Muscle of arm (tissue), 12 donors: ENCODE results near the gene EGFL7. TPM values are rescaled to one million over a fixed set of nuclear protein-coding genes. Genes with fewer than 3 reads are reported as not detected.

Experiments
- DNase-seq: peaks from one replicate; pipeline ENCODE4 v3.0.0-alpha.2; 2013
- polyA plus RNA-seq, 12 donors: library from polyadenylated mRNA; unstranded; fragments of 120-200 nt; gene quantifications; one replicate each; pipeline ENCODE4 v1.2.1, GENCODE V29; 2013; ENCODE audit not compliant: insufficient read length in 12 of 12

The EGFL7 gene
- polyA plus RNA-seq, 12 donors = 43.2 to 71.5 (median 49.6) TPM; not detected in 1

GRCh38 chr9:136671254-136671614 lies 8.5 kb downstream of the EGFL7 start:
- DNase-seq = no peak

DNA sequence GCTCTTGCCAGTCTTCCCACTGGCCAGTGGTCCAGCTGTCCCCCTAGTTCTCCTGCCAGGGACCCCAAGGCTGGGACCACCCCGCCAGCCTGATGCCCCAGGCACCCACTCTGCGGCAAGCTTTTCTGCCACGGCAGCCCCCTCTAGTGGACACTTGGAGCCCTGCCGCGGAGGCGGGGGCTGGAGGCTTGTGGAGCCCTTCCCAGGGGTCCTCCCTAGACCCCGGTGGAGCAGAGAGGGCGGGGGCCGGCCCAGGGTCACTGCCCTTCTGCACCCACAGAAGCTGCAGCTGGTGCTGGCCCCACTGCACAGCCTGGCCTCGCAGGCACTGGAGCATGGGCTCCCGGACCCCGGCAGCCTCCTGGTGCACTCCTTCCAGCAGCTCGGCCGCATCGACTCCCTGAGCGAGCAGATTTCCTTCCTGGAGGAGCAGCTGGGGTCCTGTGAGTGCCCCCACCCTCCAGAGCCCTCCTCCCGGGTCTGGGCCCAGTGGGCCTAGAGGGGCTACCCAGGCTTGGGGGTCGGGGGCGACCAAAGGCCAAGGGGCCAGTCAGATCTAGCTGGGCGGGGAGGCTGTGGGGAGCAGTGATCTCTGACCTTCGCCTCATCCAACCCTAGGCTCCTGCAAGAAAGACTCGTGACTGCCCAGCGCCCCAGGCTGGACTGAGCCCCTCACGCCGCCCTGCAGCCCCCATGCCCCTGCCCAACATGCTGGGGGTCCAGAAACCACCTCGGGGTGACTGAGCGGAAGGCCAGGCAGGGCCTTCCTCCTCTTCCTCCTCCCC lies 9.1 kb downstream of the EGFL7 start:
- DNase-seq = no peak

DNA sequence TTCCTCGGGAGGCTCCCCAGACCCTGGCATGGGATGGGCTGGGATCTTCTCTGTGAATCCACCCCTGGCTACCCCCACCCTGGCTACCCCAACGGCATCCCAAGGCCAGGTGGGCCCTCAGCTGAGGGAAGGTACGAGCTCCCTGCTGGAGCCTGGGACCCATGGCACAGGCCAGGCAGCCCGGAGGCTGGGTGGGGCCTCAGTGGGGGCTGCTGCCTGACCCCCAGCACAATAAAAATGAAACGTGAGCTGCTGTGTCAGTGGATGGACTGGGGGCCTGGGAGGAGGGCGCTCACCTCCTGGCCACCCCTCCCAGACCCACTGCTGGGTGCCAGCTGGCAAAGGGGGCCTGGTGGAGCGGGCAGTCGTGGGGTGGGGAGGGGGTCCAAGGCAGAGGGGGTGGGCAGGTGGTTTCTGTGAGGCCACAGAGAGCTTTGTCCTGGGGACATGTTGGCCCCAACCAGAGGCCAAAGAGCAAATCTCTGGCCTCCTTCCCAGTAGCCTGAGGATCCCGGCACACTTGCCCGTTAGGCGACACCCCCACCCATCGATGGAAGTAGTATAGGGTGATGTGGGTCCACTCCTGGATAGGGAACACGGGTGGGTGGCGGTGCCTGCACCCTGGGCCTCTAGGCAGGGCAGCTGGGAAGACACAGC lies 9.8 kb downstream of the EGFL7 start:
- DNase-seq = no peak

GRCh38 chr9:136673088-136673974 lies 10.6 kb downstream of the EGFL7 start:
- DNase-seq = no peak

- no peak for DNase-seq
Observed at GRCh38 chr9:136673975-136674785, 11.5 kb downstream of the EGFL7 start.

GRCh38 chr9:136674786-136675349 lies 12.2 kb downstream of the EGFL7 start:
- no peak for DNase-seq

DNA sequence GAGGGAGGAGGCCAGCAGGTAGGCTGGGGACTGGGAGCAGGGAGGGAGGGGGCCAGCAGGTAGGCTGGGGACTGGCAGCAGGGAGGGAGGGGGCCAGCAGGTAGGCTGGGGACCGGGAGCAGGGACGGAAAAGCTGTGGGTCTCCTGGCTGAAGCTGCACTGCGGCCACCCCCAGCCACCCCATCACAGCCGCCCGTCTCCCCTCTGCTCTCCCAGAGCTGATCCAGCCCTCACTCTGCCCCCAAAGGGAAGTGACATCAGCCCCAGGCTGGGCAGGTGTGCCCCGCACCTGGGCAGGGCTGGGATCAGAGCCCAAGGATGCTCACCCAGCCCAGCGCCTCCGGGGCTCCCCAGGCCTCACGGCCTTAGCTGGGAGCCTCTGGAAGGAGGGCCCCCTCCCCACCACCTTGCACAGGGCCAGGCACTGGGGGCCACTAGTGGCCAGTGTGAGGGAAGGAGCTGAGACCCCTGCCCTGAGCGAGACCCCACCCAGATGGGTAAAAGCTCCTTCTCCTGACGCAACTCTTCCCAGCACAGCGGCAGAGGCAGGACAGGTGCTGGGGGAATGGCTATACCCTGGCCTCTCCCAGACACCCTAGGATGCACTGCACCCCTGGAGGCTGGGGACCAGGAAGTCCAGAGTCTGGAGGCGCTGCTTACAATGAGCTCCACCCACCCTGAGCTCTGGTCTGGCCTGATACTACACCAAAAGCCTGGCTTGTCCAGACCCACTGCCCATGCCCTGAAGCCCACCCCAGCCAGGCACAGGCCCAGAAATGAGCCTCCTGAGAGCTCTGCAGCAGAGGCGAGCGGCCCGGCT lies 13.0 kb downstream of the EGFL7 start:
- DNase-seq = no peak

GRCh38 chr9:136676297-136676794 lies 13.6 kb downstream of the EGFL7 start:
- no peak for DNase-seq

- DNase-seq = no peak
Observed at GRCh38 chr9:136676920-136677686, 14.4 kb downstream of the EGFL7 start.

- no peak for DNase-seq
Observed at GRCh38 chr9:136678034-136678433, 15.3 kb downstream of the EGFL7 start.

- DNase-seq = no peak
Observed at GRCh38 chr9:136678624-136679023, 15.9 kb downstream of the EGFL7 start.

- no peak for DNase-seq
Observed at GRCh38 chr9:136679431-136679941, 16.8 kb downstream of the EGFL7 start.

GRCh38 chr9:136681029-136681428 lies 18.3 kb downstream of the EGFL7 start:
- DNase-seq = no peak

GRCh38 chr9:136681945-136682699 lies 19.4 kb downstream of the EGFL7 start:
- no peak for DNase-seq

DNA sequence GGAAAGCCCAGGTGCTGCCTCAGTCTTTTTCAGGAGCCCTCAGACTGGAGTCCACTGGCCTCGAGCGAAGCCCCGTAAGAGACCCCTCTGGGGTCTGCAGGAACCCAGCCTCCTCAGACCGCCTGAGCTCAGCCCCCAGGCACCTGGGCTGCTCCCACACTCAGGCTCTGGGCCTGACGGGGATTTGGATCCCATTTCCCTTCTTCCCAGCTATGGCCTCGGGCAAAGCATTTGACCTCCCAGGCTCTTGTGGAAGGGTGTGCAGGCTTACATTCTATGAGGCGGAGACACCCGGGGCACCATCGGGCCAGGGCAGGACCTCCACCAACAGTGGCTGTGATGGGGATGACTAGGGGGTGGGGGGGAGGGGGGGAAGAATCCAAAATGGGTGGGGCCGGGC lies 20.0 kb downstream of the EGFL7 start:
- no peak for DNase-seq

DNA sequence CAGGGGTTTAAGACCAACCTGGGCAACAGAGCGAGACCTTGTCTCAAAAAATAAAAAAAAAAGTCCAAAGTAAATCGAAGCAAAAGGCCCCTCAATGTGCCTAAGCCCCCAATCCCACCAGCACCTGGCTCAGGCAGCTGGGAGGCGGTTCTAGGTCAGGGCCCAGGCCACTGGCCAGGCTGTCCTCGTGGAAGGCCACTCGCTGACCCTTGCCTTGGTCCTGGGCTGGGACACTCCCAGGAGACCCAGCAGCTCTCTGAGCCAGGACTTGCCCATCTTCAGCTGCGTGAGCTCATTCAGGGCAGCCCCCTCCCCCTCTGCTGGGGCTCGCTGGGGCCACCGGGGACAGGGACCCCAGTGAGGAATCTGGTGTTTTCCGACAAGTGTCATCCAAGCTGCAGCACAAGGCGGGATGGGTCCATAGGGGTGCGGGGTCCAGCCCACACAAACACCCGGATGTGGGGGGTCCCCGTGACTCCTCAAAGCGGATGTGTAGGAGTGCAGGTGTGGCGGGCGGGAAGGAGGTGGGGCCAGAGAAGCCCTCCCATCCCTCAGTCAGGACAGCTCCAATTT lies 20.5 kb downstream of the EGFL7 start:
- no peak for DNase-seq

GRCh38 chr9:136683755-136684154 lies 21.0 kb downstream of the EGFL7 start:
- DNase-seq = no peak

DNA sequence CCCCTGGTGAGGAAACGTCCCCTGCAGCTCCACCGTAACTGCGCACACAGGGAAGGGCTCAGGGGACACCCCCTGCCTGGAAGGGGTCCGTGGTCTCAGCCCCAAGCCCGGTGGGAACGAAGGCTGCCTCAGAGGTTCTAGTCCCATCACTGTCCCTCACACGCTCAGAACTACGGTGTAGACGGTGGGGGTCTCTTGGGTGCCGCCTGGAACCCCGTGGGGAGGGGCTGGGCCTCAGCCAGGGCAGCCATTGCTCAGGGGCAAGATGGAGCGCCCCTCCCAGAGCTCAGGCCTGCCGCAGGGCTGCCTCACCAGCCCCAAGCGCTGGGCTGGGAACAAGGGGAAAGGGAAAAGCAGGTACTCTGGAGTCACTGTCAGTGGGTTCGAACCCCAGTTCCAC lies 21.6 kb downstream of the EGFL7 start:
- DNase-seq = no peak
